Effector memory CD4-positive, alpha-beta T cell (primary cell): ENCODE measurements around the gene TP53RK.

Experiments
- DNase-seq, 3 donors: peaks; one replicate each; pipeline ENCODE4 v3.0.0-alpha.2; 2020
- H3K27ac ChIP-seq: 2 replicates; pipeline ENCODE4 v1.7.0; 2013; ENCODE audit warnings: mild to moderate bottlenecking, low read length, moderate library complexity; ENCODE audit not compliant: insufficient read depth, poor library complexity, severe bottlenecking
- H3K27me3 ChIP-seq: replicated peaks from 2 replicates; pipeline ENCODE4 v1.7.0; 2013; ENCODE audit warnings: mild to moderate bottlenecking, low read length; ENCODE audit not compliant: insufficient read depth, control insufficient read depth, poor library complexity, severe bottlenecking
- H3K36me3 ChIP-seq: 2 replicates; pipeline ENCODE4 v1.7.0; 2013; ENCODE audit warnings: mild to moderate bottlenecking, low read length, moderate library complexity; ENCODE audit not compliant: control insufficient read depth, insufficient read depth
- H3K4me1 ChIP-seq: 2 replicates; pipeline ENCODE4 v1.7.0; 2013; ENCODE audit warnings: low read length, mild to moderate bottlenecking; ENCODE audit not compliant: control insufficient read depth, insufficient read depth, poor library complexity, severe bottlenecking
- H3K4me3 ChIP-seq: 2 replicates; pipeline ENCODE4 v1.7.0; 2013; ENCODE audit warnings: low read length, low read depth, mild to moderate bottlenecking; ENCODE audit not compliant: insufficient read depth, poor library complexity, severe bottlenecking
- H3K9me3 ChIP-seq: 2 replicates; pipeline ENCODE4 v1.7.0; 2013; ENCODE audit warnings: mild to moderate bottlenecking, low read length, moderate library complexity; ENCODE audit not compliant: control insufficient read depth

The TP53RK gene

DNA sequence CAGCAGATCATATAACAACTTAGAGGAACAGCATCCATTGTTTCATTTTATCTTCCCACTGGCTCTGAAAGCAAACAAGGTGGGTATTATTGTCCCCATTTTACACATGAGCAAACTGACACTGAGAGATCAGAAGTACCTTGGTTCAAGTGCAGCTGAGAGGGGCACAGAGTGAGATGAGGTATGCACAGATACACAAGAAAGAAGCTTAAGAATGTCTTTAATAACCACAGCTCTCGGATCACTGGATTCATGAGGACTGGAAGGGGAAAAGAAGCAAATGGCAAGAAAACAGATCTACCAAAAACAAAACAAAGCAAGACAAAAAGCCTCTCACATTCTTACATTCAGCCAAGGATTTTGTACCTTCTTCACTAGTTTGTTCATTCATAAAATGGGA is 30.8 kb upstream of the TP53RK start:
- Histone ChIP-seq H3K4me3 (no peak overlapping the region), H3K9me3 (no peaks in the 10 kb centered on the region), H3K27ac (no peak overlapping the region), H3K27me3 (no peaks in the 10 kb centered on the region), H3K4me1 (no peaks in the 10 kb centered on the region), H3K36me3 (no peaks in the 10 kb centered on the region)
- DNase-seq = no peak

DNA sequence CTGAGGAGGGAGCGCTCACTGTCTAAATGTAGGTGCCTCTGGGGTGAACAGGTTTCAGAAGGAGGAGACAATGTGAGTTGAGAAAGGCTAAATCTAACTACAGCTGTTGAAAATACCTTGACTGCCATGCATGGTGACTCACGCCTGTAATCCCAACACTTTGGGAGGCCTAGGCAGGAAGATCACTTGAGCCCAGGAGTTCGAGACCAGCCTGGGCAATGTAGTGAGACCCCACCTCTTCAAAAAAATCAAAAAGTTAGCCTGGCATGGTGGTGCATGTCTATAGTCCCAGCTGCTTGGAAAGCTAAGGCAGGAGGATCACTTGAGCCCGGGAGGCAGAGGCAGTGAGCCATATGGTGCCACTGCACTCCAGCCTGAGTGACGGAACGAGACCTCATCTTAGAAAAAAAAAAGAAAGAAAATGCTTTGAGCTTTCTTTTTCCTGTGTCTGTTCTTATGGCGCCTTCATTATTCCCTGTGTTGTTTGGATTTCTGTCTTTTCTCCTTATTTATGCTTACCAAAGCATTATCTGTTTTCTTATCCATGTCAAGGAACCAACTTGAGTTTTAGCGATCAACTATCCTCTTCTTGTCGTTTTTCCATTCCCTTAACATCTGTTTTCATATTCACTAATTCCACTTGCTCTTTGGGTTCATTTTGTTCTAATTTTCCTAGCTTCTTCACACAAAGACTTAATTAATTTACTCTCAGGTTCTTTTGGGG is 28.7 kb upstream of the TP53RK start:
- Histone ChIP-seq H3K27me3 (no peaks in the 10 kb centered on the region), H3K36me3 (no peaks in the 10 kb centered on the region), H3K4me1 (no peaks in the 10 kb centered on the region), H3K27ac (no peak overlapping the region), H3K9me3 (no peaks in the 10 kb centered on the region), H3K4me3 (no peak overlapping the region)
- no peak for DNase-seq

DNA sequence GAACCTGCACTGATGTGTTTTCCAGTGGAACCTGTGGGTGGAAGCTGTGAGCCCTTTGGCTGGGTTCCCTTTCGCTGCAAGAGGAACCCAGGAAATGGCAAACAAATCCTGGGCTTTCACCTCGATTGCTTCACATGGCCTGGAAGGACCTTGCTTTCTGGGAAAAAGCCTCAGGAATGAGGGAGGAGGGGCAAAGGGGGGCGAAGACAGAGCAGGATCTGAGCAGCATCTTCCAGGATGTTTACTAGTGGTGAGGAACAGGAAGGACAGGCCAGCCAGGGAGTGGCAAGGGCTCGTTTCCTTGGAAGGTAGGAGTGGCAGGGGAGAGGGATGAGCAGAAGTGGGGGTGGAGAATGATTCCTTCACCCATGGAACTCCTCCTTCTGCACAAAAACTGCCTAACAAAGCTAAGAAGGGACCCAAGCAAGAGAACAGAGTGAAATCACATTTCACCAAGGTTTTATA is 26.1 kb upstream of the TP53RK start:
- Histone ChIP-seq H3K9me3 (no peaks in the 10 kb centered on the region), H3K4me1 (no peaks in the 10 kb centered on the region), H3K27me3 (no peaks in the 10 kb centered on the region), H3K4me3 (no peak overlapping the region), H3K27ac (no peak overlapping the region), H3K36me3 (no peaks in the 10 kb centered on the region)
- no peak for DNase-seq

DNA sequence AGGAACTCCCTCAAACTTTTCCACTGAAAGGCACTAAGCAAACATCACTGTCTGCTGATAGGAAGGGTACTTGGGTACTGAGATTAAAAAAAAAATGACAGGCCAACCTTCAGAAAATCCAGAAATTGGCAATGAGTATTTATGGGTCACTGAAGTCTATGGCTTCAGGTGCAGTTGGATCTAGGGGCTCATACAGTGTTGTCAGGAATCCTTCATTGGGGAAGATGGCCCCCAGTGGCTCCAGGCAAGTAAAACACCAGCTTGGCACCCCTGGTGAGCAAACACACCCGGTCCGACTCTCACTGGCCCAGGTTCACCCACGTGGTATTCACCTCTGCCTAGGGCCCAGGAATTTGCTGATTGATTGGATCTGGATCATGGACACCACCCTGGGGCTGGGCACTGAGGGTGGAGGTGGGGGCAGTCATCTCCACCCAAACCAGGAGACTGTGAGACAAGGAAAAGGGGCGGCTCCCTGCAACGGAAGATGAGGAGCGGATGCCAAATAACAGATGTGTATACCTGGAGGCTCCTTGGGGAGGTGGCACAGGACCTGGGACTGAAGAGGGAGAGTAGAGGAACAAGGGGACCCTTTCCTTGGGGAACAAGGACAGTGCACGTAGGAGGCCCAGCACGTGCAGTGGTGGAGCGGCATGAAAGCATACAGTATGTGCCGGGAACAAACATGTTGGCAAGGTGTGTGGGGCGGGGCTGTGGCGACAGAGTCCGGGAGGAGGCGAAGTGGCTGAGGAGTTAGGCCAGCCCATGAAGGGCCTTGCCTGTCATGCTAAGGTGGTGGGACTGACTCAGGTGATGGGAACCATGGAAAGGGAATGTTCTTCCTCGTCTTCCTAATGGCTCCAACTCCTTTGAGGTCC is 25.0 kb upstream of the TP53RK start:
- DNase-seq = no peak
- H3K27me3 ChIP-seq = peaks cover 9% of the 10 kb centered on the region
- peaks cover 6% of the 10 kb centered on the region for H3K4me1 ChIP-seq
- no peaks in the 10 kb centered on the region for H3K9me3 ChIP-seq
- H3K36me3 ChIP-seq = no peaks in the 10 kb centered on the region
- no peak overlapping the region for H3K4me3 ChIP-seq
- H3K27ac ChIP-seq = no peak overlapping the region

- DNase-seq = no peak
- Histone ChIP-seq H3K9me3 (no peaks in the 10 kb centered on the region), H3K4me1 (peaks cover 6% of the 10 kb centered on the region)
Observed at GRCh38 chr20:46712056-46712636, 22.9 kb upstream of the TP53RK start.

DNA sequence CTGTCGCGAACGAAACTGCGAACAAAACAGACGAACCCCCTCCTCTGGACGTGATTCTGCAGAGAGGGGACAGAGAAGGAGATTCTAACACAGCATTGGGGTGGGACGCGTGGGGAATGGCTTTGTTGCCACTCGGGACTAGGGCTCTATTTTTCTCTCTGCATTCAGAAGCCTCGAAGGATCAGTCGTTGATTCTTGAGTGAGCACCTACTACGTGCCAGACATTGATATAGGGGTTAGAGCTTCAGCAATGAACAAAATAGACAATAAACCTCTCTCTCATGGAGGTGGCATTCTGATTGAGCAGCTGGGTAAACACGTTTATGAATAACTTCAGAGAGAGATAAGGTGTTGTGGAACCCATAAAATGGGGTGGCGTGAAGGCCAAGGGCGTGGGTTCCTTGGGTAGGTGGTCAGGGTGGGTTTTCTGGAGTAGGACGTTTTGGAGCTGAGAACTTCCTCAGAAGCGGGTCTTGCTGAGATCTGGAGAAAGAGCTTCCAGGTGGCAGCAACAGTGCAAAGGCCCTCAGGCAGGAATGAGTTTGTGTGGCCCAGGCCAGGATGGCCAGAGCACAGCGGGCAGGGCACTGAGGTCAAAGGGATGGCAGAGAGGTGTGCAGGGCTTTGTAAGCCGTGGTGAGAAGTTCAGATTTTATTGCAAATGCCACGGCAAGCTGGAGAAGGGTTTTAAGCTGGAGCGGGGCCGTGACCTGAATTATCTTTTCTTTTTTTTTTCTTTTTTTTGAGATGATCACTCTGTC is 21.1 kb upstream of the TP53RK start:
- H3K9me3 ChIP-seq = no peaks in the 10 kb centered on the region
- DNase-seq = no peak
- peaks cover 6% of the 10 kb centered on the region for H3K4me1 ChIP-seq
- no peak overlapping the region for H3K4me3 ChIP-seq
- H3K36me3 ChIP-seq = no peaks in the 10 kb centered on the region
- H3K27ac ChIP-seq = no peak overlapping the region
- peaks cover 14% of the 10 kb centered on the region for H3K27me3 ChIP-seq

More at GRCh38 chr20:46712056-46712636, 22.9 kb upstream of the TP53RK start:
- Histone ChIP-seq H3K36me3 (no peaks in the 10 kb centered on the region), H3K4me3 (no peak overlapping the region), H3K27ac (no peak overlapping the region), H3K27me3 (peaks cover 12% of the 10 kb centered on the region)

- H3K4me1 ChIP-seq = peaks cover 6% of the 10 kb centered on the region
- H3K27ac ChIP-seq = no peak within 1 kb of the TSS
- H3K9me3 ChIP-seq = no peaks in the 10 kb centered on the region
- no peak for DNase-seq
- H3K4me3 ChIP-seq = no peak within 1 kb of the TSS
- H3K36me3 ChIP-seq = no peaks in the 10 kb centered on the region
- peaks cover 14% of the 10 kb centered on the region for H3K27me3 ChIP-seq
Observed at GRCh38 chr20:46709459-46710152, 20.4 kb upstream of the TP53RK start, which contains the start of gene SLC2A10. Gene SLC2A10 (plus strand): TSS chr20:46709649. CDS start chr20:46709737, 88 bp downstream.

GRCh38 chr20:46709055-46709458 is 19.8 kb upstream of the TP53RK start:
- peaks cover 14% of the 10 kb centered on the region for H3K27me3 ChIP-seq
- no peaks in the 10 kb centered on the region for H3K36me3 ChIP-seq
- no peaks in the 10 kb centered on the region for H3K9me3 ChIP-seq
- peaks cover 6% of the 10 kb centered on the region for H3K4me1 ChIP-seq
- no peak overlapping the region for H3K27ac ChIP-seq
- no peak for DNase-seq
- H3K4me3 ChIP-seq = no peak overlapping the region

GRCh38 chr20:46708172-46708860 is 19.1 kb upstream of the TP53RK start:
- H3K27me3 ChIP-seq = peaks cover 14% of the 10 kb centered on the region
- H3K36me3 ChIP-seq = no peaks in the 10 kb centered on the region
- no peak for DNase-seq
- no peak overlapping the region for H3K4me3 ChIP-seq
- no peak overlapping the region for H3K27ac ChIP-seq
- peaks cover 6% of the 10 kb centered on the region for H3K4me1 ChIP-seq
- no peaks in the 10 kb centered on the region for H3K9me3 ChIP-seq
